A673 (cell line): ENCODE measurements around the gene IFI35.

Source experiments
- EZH2 ChIP-seq: fragments of 200-600 bp; sonication (generic); IDR thresholded peaks from 2 replicates; pipeline ENCODE4 v1.6.1; 2017; ENCODE audit warnings: borderline replicate concordance, low read depth, mild to moderate bottlenecking, mixed read lengths, antibody characterized with exemption, low read length; ENCODE audit not compliant: poor library complexity, severe bottlenecking
- TF ChIP-seq, protein P1 (sequence below): fragments of 300-800, 200-600 bp; sonication (generic); conservative IDR thresholded peaks from 2 replicates; pipeline ENCODE4 v1.5.1; 2017; ENCODE audit warnings: low read depth, mild to moderate bottlenecking, antibody characterized with exemption, low read length, moderate library complexity, mixed read lengths

DNA sequence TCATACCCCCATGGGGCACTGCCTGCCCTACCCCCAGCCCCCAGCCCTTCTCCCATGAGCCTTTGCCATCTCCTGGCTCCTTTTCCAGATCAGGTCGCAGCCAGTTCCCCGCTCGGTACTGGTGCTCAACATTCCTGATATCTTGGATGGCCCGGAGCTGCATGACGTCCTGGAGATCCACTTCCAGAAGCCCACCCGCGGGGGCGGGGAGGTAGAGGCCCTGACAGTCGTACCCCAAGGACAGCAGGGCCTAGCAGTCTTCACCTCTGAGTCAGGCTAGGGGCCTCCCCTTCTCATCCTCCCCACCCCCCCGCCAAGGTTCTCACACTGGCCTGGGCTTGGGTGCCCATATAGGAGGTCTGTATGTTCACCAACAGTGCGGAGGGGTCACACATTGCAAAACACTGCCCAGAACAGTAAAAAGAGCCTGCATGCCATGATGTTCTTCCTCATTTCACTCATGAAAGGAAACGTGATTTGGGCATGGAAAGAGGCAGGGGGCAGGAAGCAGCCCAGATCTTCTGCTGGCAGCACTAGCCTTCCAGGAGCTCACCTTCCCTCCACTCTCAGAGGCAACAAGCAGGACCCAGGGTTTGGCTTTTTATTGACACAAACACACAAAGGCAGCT is 7.5 kb downstream of the IFI35 start:
- TF ChIP-seq, protein P1, sequence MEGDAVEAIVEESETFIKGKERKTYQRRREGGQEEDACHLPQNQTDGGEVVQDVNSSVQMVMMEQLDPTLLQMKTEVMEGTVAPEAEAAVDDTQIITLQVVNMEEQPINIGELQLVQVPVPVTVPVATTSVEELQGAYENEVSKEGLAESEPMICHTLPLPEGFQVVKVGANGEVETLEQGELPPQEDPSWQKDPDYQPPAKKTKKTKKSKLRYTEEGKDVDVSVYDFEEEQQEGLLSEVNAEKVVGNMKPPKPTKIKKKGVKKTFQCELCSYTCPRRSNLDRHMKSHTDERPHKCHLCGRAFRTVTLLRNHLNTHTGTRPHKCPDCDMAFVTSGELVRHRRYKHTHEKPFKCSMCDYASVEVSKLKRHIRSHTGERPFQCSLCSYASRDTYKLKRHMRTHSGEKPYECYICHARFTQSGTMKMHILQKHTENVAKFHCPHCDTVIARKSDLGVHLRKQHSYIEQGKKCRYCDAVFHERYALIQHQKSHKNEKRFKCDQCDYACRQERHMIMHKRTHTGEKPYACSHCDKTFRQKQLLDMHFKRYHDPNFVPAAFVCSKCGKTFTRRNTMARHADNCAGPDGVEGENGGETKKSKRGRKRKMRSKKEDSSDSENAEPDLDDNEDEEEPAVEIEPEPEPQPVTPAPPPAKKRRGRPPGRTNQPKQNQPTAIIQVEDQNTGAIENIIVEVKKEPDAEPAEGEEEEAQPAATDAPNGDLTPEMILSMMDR: no peak
- no peak for TF ChIP-seq EZH2
